Spleen (tissue), 7 donors: Measurements from ENCODE around the gene NSD2.

Source experiments
- CTCF ChIP-seq, 11 experiments: fragments of 200-600 bp in 7 of 11; fragments of 450-650 bp in 4 of 11; sonication (generic) in 4 of 11; IDR thresholded peaks in 8 of 11; conservative IDR thresholded peaks in 3 of 11; 1 replicate in 7 of 11; 2 replicates in 4 of 11; pipeline versions ENCODE4 v1.4.0 to v1.8.0; 2016 to 2021; ENCODE audit warnings: antibody characterized with exemption in 11 of 11, inconsistent platforms in 4 of 11, mild to moderate bottlenecking in 1 of 11
- POLR2A ChIP-seq, 3 donors: fragments of 450-650 bp; IDR thresholded peaks; one replicate each; pipeline ENCODE4 v1.5.1; 2017; ENCODE audit warnings: antibody characterized with exemption in 3 of 3, mild to moderate bottlenecking in 1 of 3
- POLR2AphosphoS5 ChIP-seq, 3 donors: sonication (generic); formaldehyde crosslinking; IDR thresholded peaks; one replicate each; pipeline ENCODE4 v1.5.1; 2017; ENCODE audit warnings: antibody characterized with exemption in 3 of 3
- donor health status: DM: no; HTN: no; CAD: no; lungs with moderate emphysema.
- donor health status: DM: no; HTN: no; CAD: no.
- donor health status: DM: no; HTN: no; CAD: no.

GRCh38 chr4:1961038-1961437 is 89.8 kb downstream of the NSD2 start:
- TF ChIP-seq POLR2A (IDR thresholded peaks at IDR 0.05) = no peak
- no peak for TF ChIP-seq CTCF (IDR thresholded peaks at IDR 0.05 in 8 of 11, conservative IDR thresholded peaks at IDR 0.05 in 3 of 11)
- TF ChIP-seq POLR2AphosphoS5 (IDR thresholded peaks at IDR 0.05) = no peak
